Esophagus squamous epithelium (tissue), 5 donors: ENCODE measurements around the gene DUSP8. TPM values are rescaled to one million over a fixed set of nuclear protein-coding genes. Genes with fewer than 3 reads are reported as not detected.

Source experiments
- DNase-seq: peaks from one replicate; lab custom pipeline; 2025; lab: John Stamatoyannopoulos, UW
- H3K27ac ChIP-seq, 4 donors: fragments of 200-600 bp; sonication (generic); one replicate each; pipeline ENCODE4 v1.5.1; 2016 to 2019; ENCODE audit warnings: mild to moderate bottlenecking in 1 of 4
- H3K27me3 ChIP-seq, 4 donors: fragments of 200-600 bp; sonication (generic); 1 replicate in 3 of 4; 2 replicates in 1 of 4; pipeline versions ENCODE4 v1.5.1 to v1.6.0; 2017 to 2021; ENCODE audit warnings: antibody characterized with exemption in 1 of 4
- H3K36me3 ChIP-seq, 3 donors: fragments of 200-600 bp; sonication (generic); one replicate each; pipeline ENCODE4 v1.5.1; 2016 to 2019
- H3K4me1 ChIP-seq, 3 donors: fragments of 200-600 bp; sonication (generic); one replicate each; pipeline ENCODE4 v1.5.1; 2017 to 2019
- H3K4me3 ChIP-seq, 4 donors: fragments of 200-600 bp; sonication (generic); 1 replicate in 3 of 4; 2 replicates in 1 of 4; pipeline ENCODE4 v1.5.1; 2016 to 2019; ENCODE audit warnings: mild to moderate bottlenecking in 2 of 4, moderate library complexity in 1 of 4
- H3K9me3 ChIP-seq, 3 donors: fragments of 200-600 bp; sonication (generic); one replicate each; pipeline ENCODE4 v1.5.1; 2016 to 2019
- POLR2A ChIP-seq, 4 donors: fragments of 450-650 bp; IDR thresholded peaks; one replicate each; pipeline ENCODE4 v1.6.1; 2017; ENCODE audit warnings: antibody characterized with exemption in 4 of 4, mild to moderate bottlenecking in 4 of 4, moderate library complexity in 3 of 4
- WGBS, 2 donors: methylation state at CpG; one replicate each; pipeline ENCODE4 v1.1.5; 2018; 5-methylcytosine and 5-hydroxymethylcytosine counted together
- intact Hi-C: fragments of 100-400 bp; cut with DNase I; formaldehyde crosslinking; loops from one replicate; pipeline ENCODE4 v1.15.0; 2022
- total RNA-seq, 4 donors: library from RNA; depleted of rRNA; stranded (reverse); fragments of >200 nt; gene quantifications; one replicate each; pipeline ENCODE4 v1.1.0, GENCODE V29; 2016
- TF ChIP-seq, protein P1 (sequence below), 6 experiments: fragments of 450-650 bp in 4 of 6; fragments of 200-600 bp in 2 of 6; sonication (generic) in 2 of 6; IDR thresholded peaks; one replicate each; pipeline ENCODE4 v1.5.1; 2016 to 2019; ENCODE audit warnings: antibody characterized with exemption in 6 of 6, mild to moderate bottlenecking in 4 of 6, moderate library complexity in 4 of 6
- donor health status: DM: yes; HTN: yes; CAD: no.

Gene DUSP8
- total RNA-seq, 4 donors from 2014 or later: 0.12 to 1.3 (median 0.64) TPM

DNA sequence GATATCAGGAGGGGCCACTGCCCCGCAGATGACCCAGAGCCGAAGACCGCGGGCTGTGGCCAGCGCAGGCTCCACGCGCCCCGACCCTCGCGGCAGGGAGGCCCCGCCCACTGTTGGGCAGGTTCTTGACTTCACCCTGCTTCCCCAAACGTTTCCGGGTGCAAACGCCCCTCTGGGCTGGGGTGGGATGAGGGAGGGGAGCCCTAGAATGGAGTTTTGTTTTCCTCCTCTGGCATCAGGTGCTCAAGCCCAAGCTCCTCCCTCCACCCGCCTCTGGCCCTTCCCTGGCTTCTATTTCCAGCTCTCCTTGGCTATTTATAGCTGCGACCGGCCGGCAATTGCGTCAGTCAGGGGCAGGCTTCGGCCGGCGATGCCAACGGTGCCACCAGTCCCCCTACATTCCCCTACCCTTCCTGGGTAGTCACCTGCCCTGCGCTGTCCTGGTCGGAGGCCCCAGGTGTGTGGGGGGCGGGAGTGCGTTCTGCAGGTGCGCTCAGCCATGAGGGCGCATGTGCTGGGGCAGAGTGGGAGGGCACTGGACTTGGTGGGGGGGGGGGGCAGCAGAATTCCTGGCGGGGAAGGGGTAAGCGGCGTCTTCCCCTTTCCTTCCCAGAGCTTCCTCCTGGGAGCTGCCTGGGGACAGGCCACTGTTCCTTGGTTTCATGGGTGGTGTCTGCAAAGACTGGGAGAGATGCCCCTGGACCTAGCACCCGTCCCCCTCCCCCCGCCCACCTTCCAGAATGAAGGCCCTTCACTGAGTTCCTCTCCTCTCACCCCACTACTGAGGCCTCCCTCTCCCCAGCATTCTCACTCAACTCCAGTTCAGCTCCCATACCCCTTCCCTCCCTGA lies 23.6 kb downstream of the DUSP8 start:
- Histone ChIP-seq H3K27me3 (peaks cover 4 to 80% (median 7%) of the 10 kb centered on the region in 4 donors), H3K4me1 (peaks cover 22 to 39% (median 28%) of the 10 kb centered on the region in 3 donors), H3K4me3 (peak overlapping the region in 3 of 4 donors; percentile 13 to 62 (median 47)), H3K27ac (peak overlapping the region in 3 of 4 donors; percentile 26 to 78 (median 43)), H3K36me3 (no peaks in the 10 kb centered on the region), H3K9me3 (no peaks in the 10 kb centered on the region)
- WGBS, 2 donors: 4% methylated on average over 9 of the region's 34 CpGs; no CpG with 5 or more reads in 1 of the 2 donors
- intact Hi-C loops: no loop called here
- DNase-seq: no peak
- TF ChIP-seq, protein P1, sequence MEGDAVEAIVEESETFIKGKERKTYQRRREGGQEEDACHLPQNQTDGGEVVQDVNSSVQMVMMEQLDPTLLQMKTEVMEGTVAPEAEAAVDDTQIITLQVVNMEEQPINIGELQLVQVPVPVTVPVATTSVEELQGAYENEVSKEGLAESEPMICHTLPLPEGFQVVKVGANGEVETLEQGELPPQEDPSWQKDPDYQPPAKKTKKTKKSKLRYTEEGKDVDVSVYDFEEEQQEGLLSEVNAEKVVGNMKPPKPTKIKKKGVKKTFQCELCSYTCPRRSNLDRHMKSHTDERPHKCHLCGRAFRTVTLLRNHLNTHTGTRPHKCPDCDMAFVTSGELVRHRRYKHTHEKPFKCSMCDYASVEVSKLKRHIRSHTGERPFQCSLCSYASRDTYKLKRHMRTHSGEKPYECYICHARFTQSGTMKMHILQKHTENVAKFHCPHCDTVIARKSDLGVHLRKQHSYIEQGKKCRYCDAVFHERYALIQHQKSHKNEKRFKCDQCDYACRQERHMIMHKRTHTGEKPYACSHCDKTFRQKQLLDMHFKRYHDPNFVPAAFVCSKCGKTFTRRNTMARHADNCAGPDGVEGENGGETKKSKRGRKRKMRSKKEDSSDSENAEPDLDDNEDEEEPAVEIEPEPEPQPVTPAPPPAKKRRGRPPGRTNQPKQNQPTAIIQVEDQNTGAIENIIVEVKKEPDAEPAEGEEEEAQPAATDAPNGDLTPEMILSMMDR (IDR thresholded peaks at IDR 0.05): no peak
- TF ChIP-seq POLR2A (IDR thresholded peaks at IDR 0.05): no peak

DNA sequence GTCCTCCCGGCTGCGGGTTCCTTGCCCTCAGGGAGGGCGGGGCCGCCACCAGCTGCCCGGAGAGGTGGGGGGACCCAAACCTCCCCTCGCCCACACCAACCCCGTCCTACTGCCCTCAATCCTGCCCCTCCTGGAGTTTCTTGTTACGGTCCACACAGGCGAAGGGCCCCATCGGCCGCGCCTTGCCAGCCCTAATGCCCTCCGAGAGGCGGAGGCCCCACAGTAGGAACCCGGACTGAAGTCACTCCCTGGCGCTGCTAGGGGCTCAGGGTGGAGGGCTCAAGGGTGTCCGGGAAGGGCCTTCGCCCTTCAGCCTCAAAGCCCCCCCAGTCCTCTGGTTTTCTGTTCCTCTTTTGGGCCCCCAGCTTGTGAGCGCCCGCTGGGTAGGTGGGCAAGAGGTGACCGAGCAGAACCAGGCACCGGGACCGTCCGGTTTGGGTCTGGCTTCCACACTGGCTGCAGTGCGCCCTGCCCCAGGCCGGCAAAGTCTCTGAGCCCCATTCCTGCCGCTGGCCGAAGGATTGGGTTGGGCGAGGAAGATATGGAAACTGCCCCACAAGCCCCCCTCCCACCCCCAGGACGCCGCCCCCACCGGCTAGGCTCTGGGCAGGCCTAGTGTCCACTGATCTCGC lies 24.5 kb downstream of the DUSP8 start:
- H3K27me3 ChIP-seq: peaks cover 4 to 75% (median 7%) of the 10 kb centered on the region in 4 donors
- no peak for TF ChIP-seq POLR2A (IDR thresholded peaks at IDR 0.05)
- TF ChIP-seq, protein P1 (IDR thresholded peaks at IDR 0.05): no peak
- 6% methylated on average over 3 of the region's 33 CpGs; no CpG with 5 or more reads in 1 of the 2 donors for WGBS, 2 donors
- H3K27ac ChIP-seq: peak overlapping the region in 3 of 4 donors; percentile 26 to 78 (median 43)
- intact Hi-C loops: no loop called here
- DNase-seq: no peak
- H3K9me3 ChIP-seq: no peaks in the 10 kb centered on the region
- peaks cover 22 to 32% (median 28%) of the 10 kb centered on the region in 3 donors for H3K4me1 ChIP-seq
- H3K36me3 ChIP-seq: no peaks in the 10 kb centered on the region
- peak overlapping the region in 3 of 4 donors; percentile 25 to 62 (median 47) for H3K4me3 ChIP-seq

DNA sequence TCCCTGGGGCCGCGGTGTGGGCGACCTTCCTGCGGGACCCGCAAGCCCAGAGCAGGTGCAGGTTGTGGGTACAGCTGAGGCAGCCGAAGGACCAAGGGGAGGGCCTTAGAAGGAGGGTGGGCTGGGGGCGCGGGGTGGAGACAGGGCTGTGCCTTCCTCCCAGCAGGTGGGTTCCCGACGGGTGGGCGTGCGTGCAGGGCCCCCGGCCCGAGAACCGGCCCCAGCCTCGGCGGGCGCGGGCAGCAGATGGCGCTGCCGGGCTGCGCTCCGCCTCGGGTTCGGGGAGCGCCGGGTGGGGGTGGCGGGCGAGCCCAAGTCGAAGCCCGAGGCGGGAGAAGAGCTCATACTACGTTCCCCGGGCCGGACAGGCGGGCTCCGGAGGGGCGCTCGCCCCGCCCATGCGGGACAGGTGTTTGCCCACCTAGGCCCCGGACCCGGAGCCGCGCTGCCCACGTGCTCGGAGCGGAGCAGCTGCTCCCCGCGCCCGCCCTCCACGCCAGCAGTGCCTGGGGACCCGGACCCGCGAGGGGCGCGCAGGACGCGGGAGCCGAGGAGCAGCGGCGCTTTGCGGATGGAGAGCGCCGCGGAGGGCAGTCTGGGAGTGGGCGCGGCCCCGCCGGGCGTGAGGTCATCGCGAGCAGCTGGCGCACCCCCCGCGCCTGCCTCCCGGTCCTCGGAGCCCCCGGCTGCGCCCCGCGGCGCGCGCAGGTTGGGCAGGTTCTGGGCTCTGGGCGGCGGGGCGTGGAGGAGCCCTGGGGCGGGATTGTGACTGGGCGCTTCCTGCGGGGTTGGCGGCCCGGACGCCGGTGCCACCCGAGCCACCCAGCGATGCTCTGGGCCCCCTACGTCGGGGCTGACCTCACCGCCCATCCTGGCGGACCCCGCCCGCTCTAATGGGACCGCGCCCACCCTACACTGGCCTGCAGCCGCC lies 25.3 kb downstream of the DUSP8 start:
- H3K27ac ChIP-seq: peak overlapping the region in 3 of 4 donors; percentile 9 to 78 (median 43)
- H3K4me3 ChIP-seq: peak overlapping the region; percentile 15 to 62 (median 36)

DNA sequence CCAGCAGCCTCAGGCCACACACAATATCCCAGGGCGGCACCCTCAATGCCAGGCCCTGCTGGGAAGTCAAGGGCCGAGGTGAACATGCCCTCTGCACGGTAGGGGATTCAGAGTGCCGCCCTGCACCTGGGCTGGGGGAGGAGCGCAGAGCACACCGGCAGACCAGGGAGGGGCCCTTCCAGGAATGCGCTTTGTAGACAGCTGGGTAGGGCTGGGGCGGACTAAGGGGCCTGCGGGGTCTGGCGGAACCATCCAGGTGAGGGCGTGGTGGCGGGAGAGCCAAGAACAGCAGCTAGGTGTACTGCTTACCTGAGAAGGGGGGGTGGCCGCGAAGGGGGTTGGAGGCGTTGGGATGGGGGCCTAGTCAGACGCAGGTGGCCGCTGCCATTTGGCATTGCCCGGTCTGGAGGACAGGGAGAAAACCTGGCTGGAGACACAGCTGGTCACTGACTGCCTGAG lies 26.0 kb downstream of the DUSP8 start:
- Histone ChIP-seq H3K27me3 (peaks cover 4 to 78% (median 7%) of the 10 kb centered on the region in 4 donors), H3K4me3 (peak overlapping the region in 2 of 4 donors; percentile 47 to 62), H3K9me3 (no peaks in the 10 kb centered on the region), H3K27ac (no peak overlapping the region), H3K36me3 (no peaks in the 10 kb centered on the region), H3K4me1 (peaks cover 22 to 32% (median 28%) of the 10 kb centered on the region in 3 donors)
- intact Hi-C loops: no loop called here
- no peak for DNase-seq
- 0 to 10% methylated on average over 6 to 10 of the region's 18 CpGs for WGBS, 2 donors
- TF ChIP-seq POLR2A (IDR thresholded peaks at IDR 0.05): no peak
- TF ChIP-seq, protein P1 (IDR thresholded peaks at IDR 0.05): no peak

More for the DNA sequence above, 25.3 kb downstream of the DUSP8 start:
- DNase-seq: no peak
- no peak for TF ChIP-seq POLR2A (IDR thresholded peaks at IDR 0.05)
- TF ChIP-seq, protein P1 (IDR thresholded peaks at IDR 0.05): peak; percentile 54 to 83 (median 72)
- 0% methylated on average over 4 to 6 of the region's 106 CpGs for WGBS, 2 donors
- H3K36me3 ChIP-seq: no peaks in the 10 kb centered on the region
- H3K27me3 ChIP-seq: peaks cover 4 to 78% (median 7%) of the 10 kb centered on the region in 4 donors
- H3K4me1 ChIP-seq: peaks cover 22 to 32% (median 28%) of the 10 kb centered on the region in 3 donors
- no peaks in the 10 kb centered on the region for H3K9me3 ChIP-seq
- intact Hi-C loops: no loop called here
